Activated CD4-positive, alpha-beta T cell treated with anti-CD3 and anti-CD28 coated beads, Interleukin-2, amount 50 U/mL, for 16 hours (primary cell): ENCODE data around the gene ZNF700.
"Not testable (repeated sequence)": the region's sequence is repeated elsewhere in the genome, so short reads cannot be mapped to it uniquely, and the experiment has no call there.

Experiments used
- DNase-seq: peaks from one replicate; pipeline ENCODE4 v3.0.0-alpha.2; 2020

ZNF700 gene

GRCh38 chr19:11924886-11925650 lies at the start of gene ZNF700:
Gene ZNF700, plus strand, starts transcription at chr19:11925107. Its CDS starts 104 bp downstream, at chr19:11925211.
- DNase-seq, result peak; percentile 97

GRCh38 chr19:11879687-11880266 lies 45.1 kb upstream of the ZNF700 start:
- peak; percentile 24 for DNase-seq

- DNase-seq, result no peak
These were observed 44.3 kb upstream of the ZNF700 start for GRCh38 chr19:11880598-11880997.

GRCh38 chr19:11881151-11881800 lies 43.6 kb upstream of the ZNF700 start:
- peak; percentile 52 for DNase-seq

GRCh38 chr19:11882606-11883005 lies 42.3 kb upstream of the ZNF700 start:
- DNase-seq, result no peak

GRCh38 chr19:11887234-11887610 lies 37.7 kb upstream of the ZNF700 start:
- no peak for DNase-seq

- DNase-seq, result peak; percentile 5
These were observed 37.0 kb upstream of the ZNF700 start, which contains the start of gene ZNF69 for GRCh38 chr19:11887611-11888531. Gene ZNF69, plus strand, starts transcription at chr19:11887782. Its CDS starts 142 bp downstream, at chr19:11887924.

GRCh38 chr19:11889901-11890300 lies 35.0 kb upstream of the ZNF700 start:
- DNase-seq, result not testable (repeated sequence)

- no peak for DNase-seq
These were observed 34.3 kb upstream of the ZNF700 start for GRCh38 chr19:11890634-11891033.

GRCh38 chr19:11894851-11895250 lies 30.1 kb upstream of the ZNF700 start:
- DNase-seq, result no peak

- DNase-seq, result no peak
These were observed 22.7 kb upstream of the ZNF700 start for GRCh38 chr19:11902228-11902627.

GRCh38 chr19:11905928-11906327 lies 19.0 kb upstream of the ZNF700 start:
- no peak for DNase-seq

- not testable (repeated sequence) for DNase-seq
These were observed 13.0 kb upstream of the ZNF700 start for GRCh38 chr19:11911937-11912336.

- not testable (repeated sequence) for DNase-seq
These were observed 10.4 kb upstream of the ZNF700 start for GRCh38 chr19:11914417-11915051.

- DNase-seq, result no peak
These were observed 2.9 kb upstream of the ZNF700 start for GRCh38 chr19:11921852-11922495.

GRCh38 chr19:11925651-11926187 lies 812 bp downstream of the ZNF700 start:
- DNase-seq, result not testable (repeated sequence)

GRCh38 chr19:11927227-11927626 lies 2.3 kb downstream of the ZNF700 start:
- no peak for DNase-seq

- no peak for DNase-seq
These were observed 6.1 kb downstream of the ZNF700 start for GRCh38 chr19:11931051-11931450.

- DNase-seq, result no peak
These were observed 6.6 kb downstream of the ZNF700 start for GRCh38 chr19:11931513-11931912.

- DNase-seq, result not testable (repeated sequence)
These were observed 10.9 kb downstream of the ZNF700 start for GRCh38 chr19:11935829-11936228.

GRCh38 chr19:11938383-11938782 lies 13.5 kb downstream of the ZNF700 start:
- not testable (repeated sequence) for DNase-seq
